ENCODE results near the gene GRAMD1B. TPM values are rescaled to one million over a fixed set of nuclear protein-coding genes. Genes with fewer than 3 reads are reported as not detected.
"Not testable (repeated sequence)": the region's sequence is repeated elsewhere in the genome, so short reads cannot be mapped to it uniquely, and the experiment has no call there.

GRAMD1B gene
- total RNA-seq, 2 donors from 2014 or later: 1.7 to 1.9 TPM

- Histone ChIP-seq H3K27me3 (no peaks in the 10 kb centered on the region), H3K36me3 (no peaks in the 10 kb centered on the region), H3K4me3 (no peak overlapping the region), H3K9ac (ENCODE audit: low read depth in 2 of 2, low read length in 2 of 2) (no peak overlapping the region), H3K9me3 (no peaks in the 10 kb centered on the region), H3K27ac (no peak overlapping the region), H3K4me1 (no peaks in the 10 kb centered on the region)
- intact Hi-C loops (cut with DNase I): no loop called here
- TF ChIP-seq, protein P1, sequence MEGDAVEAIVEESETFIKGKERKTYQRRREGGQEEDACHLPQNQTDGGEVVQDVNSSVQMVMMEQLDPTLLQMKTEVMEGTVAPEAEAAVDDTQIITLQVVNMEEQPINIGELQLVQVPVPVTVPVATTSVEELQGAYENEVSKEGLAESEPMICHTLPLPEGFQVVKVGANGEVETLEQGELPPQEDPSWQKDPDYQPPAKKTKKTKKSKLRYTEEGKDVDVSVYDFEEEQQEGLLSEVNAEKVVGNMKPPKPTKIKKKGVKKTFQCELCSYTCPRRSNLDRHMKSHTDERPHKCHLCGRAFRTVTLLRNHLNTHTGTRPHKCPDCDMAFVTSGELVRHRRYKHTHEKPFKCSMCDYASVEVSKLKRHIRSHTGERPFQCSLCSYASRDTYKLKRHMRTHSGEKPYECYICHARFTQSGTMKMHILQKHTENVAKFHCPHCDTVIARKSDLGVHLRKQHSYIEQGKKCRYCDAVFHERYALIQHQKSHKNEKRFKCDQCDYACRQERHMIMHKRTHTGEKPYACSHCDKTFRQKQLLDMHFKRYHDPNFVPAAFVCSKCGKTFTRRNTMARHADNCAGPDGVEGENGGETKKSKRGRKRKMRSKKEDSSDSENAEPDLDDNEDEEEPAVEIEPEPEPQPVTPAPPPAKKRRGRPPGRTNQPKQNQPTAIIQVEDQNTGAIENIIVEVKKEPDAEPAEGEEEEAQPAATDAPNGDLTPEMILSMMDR (IDR thresholded peaks at IDR 0.05): no peak
- no peak for DNase-seq
Observed at GRCh38 chr11:123454060-123454651, 24.1 kb downstream of the GRAMD1B start.

- Histone ChIP-seq H3K4me1 (no peaks in the 10 kb centered on the region), H3K9ac (ENCODE audit: low read depth in 2 of 2, low read length in 2 of 2) (no peak overlapping the region), H3K9me3 (no peaks in the 10 kb centered on the region), H3K36me3 (no peaks in the 10 kb centered on the region), H3K27me3 (no peaks in the 10 kb centered on the region), H3K4me3 (no peak overlapping the region), H3K27ac (no peak overlapping the region)
- DNase-seq: no peak
- TF ChIP-seq, protein P1 (IDR thresholded peaks at IDR 0.05): no peak
- intact Hi-C loops (cut with DNase I): no loop called here
Observed at GRCh38 chr11:123454796-123455195, 24.7 kb downstream of the GRAMD1B start.

GRCh38 chr11:123456448-123456847, 26.4 kb downstream of the GRAMD1B start:
- intact Hi-C loops (cut with DNase I); H3K4me3 ChIP-seq; H3K27ac ChIP-seq; H3K27me3 ChIP-seq; H3K36me3 ChIP-seq; DNase-seq; H3K9ac ChIP-seq (ENCODE audit: low read depth in 2 of 2, low read length in 2 of 2); H3K4me1 ChIP-seq; H3K9me3 ChIP-seq: not testable (repeated sequence)

GRCh38 chr11:123457187-123457770, 27.2 kb downstream of the GRAMD1B start:
- Histone ChIP-seq H3K36me3 (no peaks in the 10 kb centered on the region), H3K27ac (peak overlapping the region; percentile 21), H3K27me3 (no peaks in the 10 kb centered on the region), H3K9ac (ENCODE audit: low read depth in 2 of 2, low read length in 2 of 2) (no peak overlapping the region), H3K4me1 (no peaks in the 10 kb centered on the region), H3K4me3 (no peak overlapping the region), H3K9me3 (no peaks in the 10 kb centered on the region)
- intact Hi-C loops (cut with DNase I): no loop called here
- DNase-seq: no peak
- TF ChIP-seq, protein P1 (IDR thresholded peaks at IDR 0.05): no peak

DNA sequence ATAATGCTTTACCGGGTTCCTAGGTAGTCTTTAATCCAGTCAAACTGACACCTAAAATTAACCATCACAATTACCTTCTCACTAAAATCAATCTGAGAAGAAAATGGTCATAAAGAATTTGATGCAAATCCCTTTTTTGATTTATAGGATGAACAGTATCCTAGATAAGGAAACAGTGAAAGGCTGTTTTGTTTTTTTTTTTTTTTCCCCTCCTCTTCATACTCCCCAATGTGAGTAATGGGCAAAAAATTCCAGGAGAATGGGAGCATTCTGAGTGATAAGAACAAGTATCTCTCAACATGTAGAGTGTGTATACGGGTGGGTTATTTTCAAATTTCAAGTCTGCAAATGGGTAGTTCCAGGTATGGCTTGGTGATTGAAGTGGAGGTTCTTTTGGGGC, 28.4 kb downstream of the GRAMD1B start:
- Histone ChIP-seq H3K9ac (ENCODE audit: low read depth in 2 of 2, low read length in 2 of 2) (no peak overlapping the region), H3K9me3 (no peaks in the 10 kb centered on the region), H3K27me3 (no peaks in the 10 kb centered on the region), H3K4me1 (no peaks in the 10 kb centered on the region), H3K27ac (no peak overlapping the region), H3K4me3 (no peak overlapping the region), H3K36me3 (no peaks in the 10 kb centered on the region)
- intact Hi-C loops (cut with DNase I): no loop called here
- DNase-seq: no peak
- TF ChIP-seq, protein P1 (IDR thresholded peaks at IDR 0.05): no peak

- H3K4me1 ChIP-seq: no peaks in the 10 kb centered on the region
- intact Hi-C loops (cut with DNase I): no loop called here
- no peak for DNase-seq
- no peak overlapping the region for H3K9ac ChIP-seq (ENCODE audit: low read depth in 2 of 2, low read length in 2 of 2)
- no peak overlapping the region for H3K4me3 ChIP-seq
- no peak overlapping the region for H3K27ac ChIP-seq
- H3K9me3 ChIP-seq: no peaks in the 10 kb centered on the region
- no peaks in the 10 kb centered on the region for H3K36me3 ChIP-seq
- TF ChIP-seq, protein P1 (IDR thresholded peaks at IDR 0.05): no peak
- no peaks in the 10 kb centered on the region for H3K27me3 ChIP-seq
Observed at GRCh38 chr11:123460012-123460700, 30.1 kb downstream of the GRAMD1B start.
